CD14-positive monocyte (primary cell): ENCODE measurements around the gene TLR6. TPM values are rescaled to one million over a fixed set of nuclear protein-coding genes. Genes with fewer than 3 reads are reported as not detected.

Source experiments
- DNase-seq, 3 donors: peaks; one replicate each; pipeline ENCODE4 v3.0.0-alpha.2; 2011 to 2022
- H2AFZ ChIP-seq: 2 replicates; pipeline ENCODE4 v1.6.0; 2012; ENCODE audit warnings: mild to moderate bottlenecking, low read depth, low read length, inconsistent platforms; ENCODE audit not compliant: insufficient read depth, poor library complexity, severe bottlenecking
- H3K27ac ChIP-seq, 2 donors: 1 replicate in 1 of 2; 2 replicates in 1 of 2; pipeline ENCODE4 v1.5.1; 2012 to 2013; ENCODE audit warnings: low read length in 2 of 2, control low read depth in 1 of 2, inconsistent platforms in 1 of 2, low read depth in 1 of 2, mild to moderate bottlenecking in 1 of 2
- H3K27me3 ChIP-seq, 2 donors: one replicate each; pipeline versions ENCODE4 v1.6.0 to v1.6.1; 2011 to 2013; ENCODE audit warnings: low read length in 2 of 2; ENCODE audit not compliant: control insufficient read depth in 2 of 2, insufficient read depth in 2 of 2
- H3K36me3 ChIP-seq, 2 donors: replicated peaks in 1 of 2; 1 replicate in 1 of 2; 2 replicates in 1 of 2; pipeline versions ENCODE4 v1.5.1 to v1.6.1; 2012 to 2013; ENCODE audit warnings: low read length in 2 of 2, control low read depth in 1 of 2, inconsistent platforms in 1 of 2, mild to moderate bottlenecking in 1 of 2; ENCODE audit not compliant: insufficient read depth in 2 of 2, control insufficient read depth in 1 of 2
- H3K4me1 ChIP-seq, 2 donors: 1 replicate in 1 of 2; 2 replicates in 1 of 2; pipeline versions ENCODE4 v1.5.1 to v1.6.1; 2012 to 2013; ENCODE audit warnings: low read length in 2 of 2, control low read depth in 1 of 2, inconsistent platforms in 1 of 2, mild to moderate bottlenecking in 1 of 2, moderate library complexity in 1 of 2; ENCODE audit not compliant: insufficient read depth in 2 of 2, control insufficient read depth in 1 of 2
- H3K4me2 ChIP-seq: replicated peaks from 2 replicates; pipeline ENCODE3; 2012; ENCODE audit warnings: low read length, moderate library complexity, mild to moderate bottlenecking; ENCODE audit not compliant: poor library complexity, severe bottlenecking; ENCODE audit errors: extremely low read depth
- H3K4me3 ChIP-seq, 3 experiments: fragments of 200-600 bp in 1 of 3; sonication (generic) in 1 of 3; replicated peaks in 1 of 3; 1 replicate in 2 of 3; 2 replicates in 1 of 3; pipeline ENCODE4 v1.5.1; 2011 to 2013; ENCODE audit warnings: low read length in 3 of 3, mild to moderate bottlenecking in 3 of 3, control low read depth in 2 of 3, low read depth in 2 of 3, inconsistent platforms in 1 of 3, moderate library complexity in 1 of 3
- H3K79me2 ChIP-seq: 2 replicates; pipeline ENCODE4 v1.6.0; 2012; ENCODE audit warnings: mild to moderate bottlenecking, control low read depth, inconsistent platforms, low read length, moderate library complexity; ENCODE audit not compliant: insufficient read depth
- H3K9ac ChIP-seq: 2 replicates; pipeline ENCODE4 v1.6.0; 2017; ENCODE audit warnings: low read length, mild to moderate bottlenecking; ENCODE audit not compliant: insufficient read depth, poor library complexity, severe bottlenecking
- H3K9me3 ChIP-seq, 2 donors: replicated peaks in 1 of 2; 1 replicate in 1 of 2; 2 replicates in 1 of 2; pipeline versions ENCODE4 v1.5.1 to v1.6.1; 2012 to 2013; ENCODE audit warnings: low read length in 2 of 2, control low read depth in 1 of 2; ENCODE audit not compliant: control insufficient read depth in 1 of 2, insufficient read depth in 1 of 2
- H4K20me1 ChIP-seq: 2 replicates; pipeline ENCODE4 v1.6.0; 2012; ENCODE audit warnings: mild to moderate bottlenecking, low read length, control low read depth, moderate library complexity; ENCODE audit not compliant: insufficient read depth
- H3K27ac Mint-ChIP-seq, 7 donors: one replicate each; pipeline ENCODE4 v1.8.0; 2020; ENCODE audit warnings: mild to moderate bottlenecking in 7 of 7, mixed read lengths in 7 of 7, moderate library complexity in 6 of 7, inconsistent platforms in 2 of 7
- H3K27me3 Mint-ChIP-seq, 3 donors: one replicate each; pipeline ENCODE4 v1.8.0; 2021 to 2022; ENCODE audit warnings: low read depth in 3 of 3, mild to moderate bottlenecking in 3 of 3, mixed read lengths in 3 of 3, moderate library complexity in 3 of 3, inconsistent platforms in 1 of 3
- H3K36me3 Mint-ChIP-seq, 2 donors: one replicate each; pipeline ENCODE4 v1.8.0; 2020; ENCODE audit warnings: mixed read lengths in 2 of 2, inconsistent platforms in 1 of 2, mild to moderate bottlenecking in 1 of 2
- H3K4me1 Mint-ChIP-seq: one replicate; pipeline ENCODE4 v1.8.0; 2020; ENCODE audit warnings: mild to moderate bottlenecking, mixed read lengths
- H3K4me3 Mint-ChIP-seq, 2 donors: one replicate each; pipeline ENCODE4 v1.8.0; 2020; ENCODE audit warnings: mild to moderate bottlenecking in 2 of 2, mixed read lengths in 2 of 2, moderate library complexity in 1 of 2
- H3K9me3 Mint-ChIP-seq, 7 donors: one replicate each; pipeline ENCODE4 v1.8.0; 2020 to 2022; ENCODE audit warnings: mixed read lengths in 7 of 7, mild to moderate bottlenecking in 6 of 7, moderate library complexity in 6 of 7, inconsistent platforms in 2 of 7
- WGBS: methylation state at CpG from one replicate; pipeline ENCODE4 v1.1.5; 2013; ENCODE audit warnings: missing lambda C conversion rate; ENCODE audit not compliant: insufficient coverage; 5-methylcytosine and 5-hydroxymethylcytosine counted together
- intact Hi-C, 2 donors: fragments of 100-400 bp; cut with micrococcal nuclease; formaldehyde crosslinking; loops; one replicate each; pipeline versions ENCODE4 v1.15.0 to v1.15.1; 2023
- polyA plus RNA-seq, 3 donors: library from polyadenylated mRNA; depleted of rRNA in 1 of 3; unstranded in 2 of 3; stranded (reverse) in 1 of 3; fragments of 300-500 nt in 2 of 3; fragments of >200 nt in 1 of 3; fragmentation: Illumina TruSeq in 2 of 3; gene quantifications; 1 replicate in 2 of 3; 2 replicates in 1 of 3; pipeline ENCODE4 v1.2.3, GENCODE V29; 2012 to 2021
- TF ChIP-seq, protein P1 (sequence below): fragments of 200-600 bp; IDR thresholded peaks from one replicate; pipeline ENCODE4 v1.8.0; 2022; ENCODE audit warnings: antibody characterized with exemption, mild to moderate bottlenecking

The TLR6 gene
- polyA plus RNA-seq, 3 donors, result 7.7 to 12.7 (median 11.5) TPM

- peak in 2 of 3 donors; percentile 17 to 18 for DNase-seq
- Histone ChIP-seq H2AFZ (no peak overlapping the region), H3K79me2 (no peaks in the 10 kb centered on the region), H3K4me1 (no peaks in the 10 kb centered on the region), H3K9me3 (no peaks in the 10 kb centered on the region), H4K20me1 (no peaks in the 10 kb centered on the region), H3K27me3 (no peaks in the 10 kb centered on the region), H3K36me3 (peaks cover 6 to 24% of the 10 kb centered on the region in 2 donors), H3K9ac (no peak overlapping the region), H3K4me3 (no peak overlapping the region), H3K4me2 (no peak overlapping the region), H3K27ac (no peak overlapping the region)
- intact Hi-C loops, result no loop called here
- Mint-ChIP-seq H3K27me3 (peaks cover 0 to 4% (median 0%) of the 10 kb centered on the region in 3 donors), H3K4me3 (no peak overlapping the region), H3K36me3 (peaks cover 27 to 45% of the 10 kb centered on the region in 2 donors), H3K9me3 (no peaks in the 10 kb centered on the region), H3K27ac (peak overlapping the region in 2 of 7 donors; percentile 7 to 61), H3K4me1 (peaks cover 6% of the 10 kb centered on the region)
- no CpG with 5 or more reads among the region's 1 CpG for WGBS
- TF ChIP-seq, protein P1, sequence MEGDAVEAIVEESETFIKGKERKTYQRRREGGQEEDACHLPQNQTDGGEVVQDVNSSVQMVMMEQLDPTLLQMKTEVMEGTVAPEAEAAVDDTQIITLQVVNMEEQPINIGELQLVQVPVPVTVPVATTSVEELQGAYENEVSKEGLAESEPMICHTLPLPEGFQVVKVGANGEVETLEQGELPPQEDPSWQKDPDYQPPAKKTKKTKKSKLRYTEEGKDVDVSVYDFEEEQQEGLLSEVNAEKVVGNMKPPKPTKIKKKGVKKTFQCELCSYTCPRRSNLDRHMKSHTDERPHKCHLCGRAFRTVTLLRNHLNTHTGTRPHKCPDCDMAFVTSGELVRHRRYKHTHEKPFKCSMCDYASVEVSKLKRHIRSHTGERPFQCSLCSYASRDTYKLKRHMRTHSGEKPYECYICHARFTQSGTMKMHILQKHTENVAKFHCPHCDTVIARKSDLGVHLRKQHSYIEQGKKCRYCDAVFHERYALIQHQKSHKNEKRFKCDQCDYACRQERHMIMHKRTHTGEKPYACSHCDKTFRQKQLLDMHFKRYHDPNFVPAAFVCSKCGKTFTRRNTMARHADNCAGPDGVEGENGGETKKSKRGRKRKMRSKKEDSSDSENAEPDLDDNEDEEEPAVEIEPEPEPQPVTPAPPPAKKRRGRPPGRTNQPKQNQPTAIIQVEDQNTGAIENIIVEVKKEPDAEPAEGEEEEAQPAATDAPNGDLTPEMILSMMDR, result no peak
Measured at GRCh38 chr4:38889143-38889542, 32.5 kb upstream of the TLR6 start.

DNA sequence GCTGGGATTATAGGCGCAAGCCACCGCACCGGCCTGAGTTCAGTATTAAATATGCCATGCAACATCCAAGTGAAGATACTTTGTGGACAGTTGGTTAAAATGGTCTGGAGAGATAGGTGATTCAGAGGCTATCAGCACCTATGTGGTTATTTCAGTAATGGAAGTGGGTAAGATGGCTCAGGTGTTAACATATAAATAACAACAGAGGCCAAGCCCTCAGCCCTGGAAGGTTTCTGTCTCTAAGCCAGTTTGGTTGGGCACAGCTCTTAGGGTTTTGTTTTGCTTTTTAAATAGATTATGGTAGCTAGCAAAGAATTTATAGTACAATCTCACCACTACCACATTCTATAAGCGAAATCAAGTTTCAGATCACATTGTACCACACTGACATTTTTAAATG, 27.6 kb upstream of the TLR6 start:
- no peak overlapping the region for H3K27ac Mint-ChIP-seq
- intact Hi-C loops, result no loop called here
- no peaks in the 10 kb centered on the region for H3K9me3 ChIP-seq
- no peak overlapping the region for H2AFZ ChIP-seq
- no peaks in the 10 kb centered on the region for H3K79me2 ChIP-seq
- TF ChIP-seq, protein P1, result no peak
- WGBS, result no CpG with 5 or more reads among the region's 4 CpGs
- H3K4me1 Mint-ChIP-seq, result peaks cover 4% of the 10 kb centered on the region
- no peaks in the 10 kb centered on the region for H3K9me3 Mint-ChIP-seq
- no peaks in the 10 kb centered on the region for H3K4me1 ChIP-seq
- no peaks in the 10 kb centered on the region for H3K27me3 Mint-ChIP-seq
- H3K36me3 ChIP-seq, result peaks cover under 1 to 17% of the 10 kb centered on the region in 2 donors
- no peak overlapping the region for H3K27ac ChIP-seq
- H4K20me1 ChIP-seq, result no peaks in the 10 kb centered on the region
- H3K27me3 ChIP-seq, result no peaks in the 10 kb centered on the region
- H3K4me3 ChIP-seq, result no peak overlapping the region
- H3K9ac ChIP-seq, result no peak overlapping the region
- no peak overlapping the region for H3K4me3 Mint-ChIP-seq
- DNase-seq, result no peak
- peaks cover 25 to 49% of the 10 kb centered on the region in 2 donors for H3K36me3 Mint-ChIP-seq
- H3K4me2 ChIP-seq, result no peak overlapping the region
